Nephron (organoid): ENCODE measurements around the gene XAF1.
"Not testable (repeated sequence)": the region's sequence is repeated elsewhere in the genome, so short reads cannot be mapped to it uniquely, and the experiment has no call there.

Source experiments
- H3K27ac Mint-ChIP-seq, 3 experiments: 2 replicates each; pipeline ENCODE4 v1.8.0; 2020; ENCODE audit warnings: mixed read lengths in 3 of 3, mild to moderate bottlenecking in 2 of 3, moderate library complexity in 1 of 3
- H3K27me3 Mint-ChIP-seq: 2 replicates; pipeline ENCODE4 v1.8.0; 2021; ENCODE audit warnings: low read depth, mild to moderate bottlenecking, moderate library complexity, mixed read lengths
- H3K36me3 Mint-ChIP-seq: 2 replicates; pipeline ENCODE4 v1.8.0; 2020; ENCODE audit warnings: low read depth, mixed read lengths
- H3K4me1 Mint-ChIP-seq: 2 replicates; pipeline ENCODE4 v1.8.0; 2020; ENCODE audit warnings: mixed read lengths
- H3K4me3 Mint-ChIP-seq, 3 experiments: 2 replicates each; pipeline ENCODE4 v1.8.0; 2020; ENCODE audit warnings: mild to moderate bottlenecking in 3 of 3, mixed read lengths in 3 of 3, moderate library complexity in 2 of 3
- H3K9me3 Mint-ChIP-seq: 2 replicates; pipeline ENCODE4 v1.8.0; 2020; ENCODE audit warnings: mixed read lengths
- TF ChIP-seq, protein P1 (sequence below), 3 experiments: fragments of 200-600 bp; sonication (generic); IDR thresholded peaks; one replicate each; pipeline ENCODE4 v1.5.0; 2021; ENCODE audit warnings: antibody characterized with exemption in 3 of 3; ENCODE audit not compliant: unreplicated experiment in 3 of 3

Gene XAF1

DNA sequence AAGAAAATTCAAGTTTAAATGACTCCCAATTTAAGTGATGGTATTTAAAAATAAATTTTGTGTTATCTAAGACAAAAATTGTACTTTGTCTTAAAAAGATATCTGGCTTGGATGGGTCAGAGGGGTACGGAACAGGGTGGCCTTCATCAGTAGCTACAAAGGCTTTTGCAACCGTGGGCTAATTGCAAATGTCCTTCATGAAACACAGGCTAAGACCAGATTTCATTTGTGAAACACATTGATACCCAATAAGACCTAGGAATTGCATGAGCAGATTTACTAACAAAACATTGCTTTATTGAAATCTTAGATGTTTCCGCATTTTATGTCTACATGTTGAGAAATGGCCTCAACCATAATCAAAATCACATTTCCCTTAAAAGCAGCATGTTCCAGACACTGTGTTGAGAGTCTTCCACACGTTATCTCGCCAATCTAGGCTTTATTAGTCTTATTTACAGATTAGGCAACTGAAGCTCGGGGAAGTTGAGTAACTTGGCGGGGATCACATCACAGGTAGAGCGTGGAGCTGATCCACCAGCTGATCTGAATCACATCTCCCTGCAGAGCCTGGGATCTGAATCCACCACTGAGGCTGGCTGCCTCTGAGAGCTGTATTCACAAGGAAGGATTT lies 42.0 kb downstream of the XAF1 start:
- Mint-ChIP-seq H3K27me3 (peaks cover 29% of the 10 kb centered on the region), H3K4me3 (no peak overlapping the region), H3K36me3 (no peaks in the 10 kb centered on the region), H3K27ac (no peak overlapping the region), H3K4me1 (no peaks in the 10 kb centered on the region), H3K9me3 (no peaks in the 10 kb centered on the region)
- TF ChIP-seq, protein P1, sequence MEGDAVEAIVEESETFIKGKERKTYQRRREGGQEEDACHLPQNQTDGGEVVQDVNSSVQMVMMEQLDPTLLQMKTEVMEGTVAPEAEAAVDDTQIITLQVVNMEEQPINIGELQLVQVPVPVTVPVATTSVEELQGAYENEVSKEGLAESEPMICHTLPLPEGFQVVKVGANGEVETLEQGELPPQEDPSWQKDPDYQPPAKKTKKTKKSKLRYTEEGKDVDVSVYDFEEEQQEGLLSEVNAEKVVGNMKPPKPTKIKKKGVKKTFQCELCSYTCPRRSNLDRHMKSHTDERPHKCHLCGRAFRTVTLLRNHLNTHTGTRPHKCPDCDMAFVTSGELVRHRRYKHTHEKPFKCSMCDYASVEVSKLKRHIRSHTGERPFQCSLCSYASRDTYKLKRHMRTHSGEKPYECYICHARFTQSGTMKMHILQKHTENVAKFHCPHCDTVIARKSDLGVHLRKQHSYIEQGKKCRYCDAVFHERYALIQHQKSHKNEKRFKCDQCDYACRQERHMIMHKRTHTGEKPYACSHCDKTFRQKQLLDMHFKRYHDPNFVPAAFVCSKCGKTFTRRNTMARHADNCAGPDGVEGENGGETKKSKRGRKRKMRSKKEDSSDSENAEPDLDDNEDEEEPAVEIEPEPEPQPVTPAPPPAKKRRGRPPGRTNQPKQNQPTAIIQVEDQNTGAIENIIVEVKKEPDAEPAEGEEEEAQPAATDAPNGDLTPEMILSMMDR (IDR thresholded peaks at IDR 0.05; ENCODE audit: unreplicated experiment in 3 of 3) = no peak

DNA sequence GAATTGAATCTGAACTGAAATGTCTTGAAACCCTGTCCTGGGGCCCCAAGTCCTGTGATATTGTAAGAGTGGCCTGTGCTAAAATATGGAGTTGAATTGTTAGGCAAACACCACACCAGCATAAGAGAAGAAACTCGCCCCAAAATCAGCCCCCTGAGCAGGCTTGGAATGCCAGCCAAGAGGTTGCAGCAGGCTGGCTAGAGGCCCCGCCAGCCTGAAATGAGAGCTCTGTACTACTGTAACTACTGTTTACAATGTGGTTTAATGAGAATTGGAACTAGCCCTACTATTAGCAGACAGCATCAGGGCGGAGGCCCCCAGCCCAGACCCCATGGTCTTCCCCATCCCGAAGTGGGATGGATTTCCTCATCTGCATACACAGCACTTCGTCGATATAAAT lies 43.9 kb downstream of the XAF1 start:
- Mint-ChIP-seq H3K4me1 (no peaks in the 10 kb centered on the region), H3K27ac (no peak overlapping the region), H3K27me3 (peaks cover 20% of the 10 kb centered on the region), H3K9me3 (no peaks in the 10 kb centered on the region), H3K4me3 (no peak overlapping the region), H3K36me3 (no peaks in the 10 kb centered on the region)
- TF ChIP-seq, protein P1 (IDR thresholded peaks at IDR 0.05; ENCODE audit: unreplicated experiment in 3 of 3) = no peak

DNA sequence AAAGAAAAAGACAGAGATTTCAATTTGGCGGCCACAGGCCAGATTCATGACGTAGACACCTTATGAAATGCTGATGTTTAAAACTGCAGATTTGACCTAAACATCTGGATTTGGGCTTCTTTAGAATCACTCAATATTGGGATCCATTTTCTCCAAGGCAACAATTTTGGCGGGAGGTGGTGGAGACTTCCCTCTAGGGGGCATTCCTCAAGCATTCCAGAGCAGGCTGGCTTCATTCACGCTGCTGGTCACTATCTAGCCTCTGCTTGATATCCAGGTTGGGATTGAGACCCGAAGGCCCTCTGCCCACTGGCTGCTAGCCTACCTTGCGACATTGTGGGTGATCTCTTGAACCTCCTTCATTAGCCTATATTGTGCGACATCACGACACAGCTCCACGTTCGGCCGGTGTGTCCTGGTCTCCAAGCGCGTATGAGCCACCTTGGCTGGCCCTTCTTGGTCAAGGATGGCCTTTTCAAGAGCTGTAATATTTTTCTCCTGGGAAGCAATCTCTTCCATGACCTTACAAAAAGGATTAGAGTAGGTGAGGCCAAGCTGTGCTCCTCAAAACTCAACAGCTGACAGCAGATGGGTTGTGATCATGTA lies 44.7 kb downstream of the XAF1 start:
- no peak overlapping the region for H3K27ac Mint-ChIP-seq
- peaks cover 20% of the 10 kb centered on the region for H3K27me3 Mint-ChIP-seq
- no peak overlapping the region for H3K4me3 Mint-ChIP-seq
- TF ChIP-seq, protein P1 (IDR thresholded peaks at IDR 0.05; ENCODE audit: unreplicated experiment in 3 of 3) = no peak
- no peaks in the 10 kb centered on the region for H3K9me3 Mint-ChIP-seq
- H3K4me1 Mint-ChIP-seq = no peaks in the 10 kb centered on the region
- no peaks in the 10 kb centered on the region for H3K36me3 Mint-ChIP-seq

DNA sequence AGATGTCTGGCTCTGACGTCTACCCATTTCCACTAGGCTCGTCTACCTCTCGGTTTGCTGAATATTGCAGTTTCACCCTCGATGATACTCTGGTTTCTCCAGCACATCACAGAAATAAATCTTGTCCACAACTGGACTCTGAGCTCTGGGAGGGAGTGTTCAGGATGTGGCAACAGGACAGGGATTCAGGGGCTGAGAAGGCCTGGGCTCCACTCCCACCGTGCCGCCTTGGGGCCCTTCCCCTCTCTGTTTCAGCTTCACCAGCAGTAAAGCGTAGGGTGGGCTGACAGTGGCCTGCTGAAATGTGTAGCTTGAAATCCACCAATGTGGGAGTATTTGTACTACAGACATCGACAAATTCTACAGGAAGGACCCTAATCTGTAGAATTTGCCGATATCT lies 55.7 kb downstream of the XAF1 start:
- peaks cover 7% of the 10 kb centered on the region for H3K27me3 Mint-ChIP-seq
- H3K9me3 Mint-ChIP-seq = peaks cover 20% of the 10 kb centered on the region
- H3K4me3 Mint-ChIP-seq = no peak overlapping the region
- TF ChIP-seq, protein P1 (IDR thresholded peaks at IDR 0.05; ENCODE audit: unreplicated experiment in 3 of 3) = no peak
- H3K4me1 Mint-ChIP-seq = no peaks in the 10 kb centered on the region
- no peaks in the 10 kb centered on the region for H3K36me3 Mint-ChIP-seq
- H3K27ac Mint-ChIP-seq = no peak overlapping the region

DNA sequence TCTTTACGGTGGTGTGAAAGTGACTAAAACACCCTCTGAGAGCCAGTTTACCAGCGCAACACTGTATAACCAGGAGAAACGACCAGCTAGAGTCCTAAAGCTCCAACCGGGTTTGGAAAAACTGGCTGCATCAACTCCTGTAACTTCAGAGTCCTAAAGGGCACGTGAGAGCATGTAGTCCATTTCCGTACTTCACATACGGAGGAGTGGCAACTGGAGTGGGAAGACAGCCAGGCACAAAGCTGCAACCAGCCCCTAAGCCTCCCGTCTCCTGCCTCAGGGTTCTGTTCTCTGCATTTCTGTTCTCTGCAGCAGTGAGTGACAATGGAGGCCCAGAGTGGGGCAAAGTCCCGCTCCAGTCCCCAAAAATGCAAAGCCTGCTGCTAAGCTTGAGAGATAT lies 56.4 kb downstream of the XAF1 start:
- H3K4me1 Mint-ChIP-seq = no peaks in the 10 kb centered on the region
- TF ChIP-seq, protein P1 (IDR thresholded peaks at IDR 0.05; ENCODE audit: unreplicated experiment in 3 of 3) = no peak
- no peak overlapping the region for H3K4me3 Mint-ChIP-seq

DNA sequence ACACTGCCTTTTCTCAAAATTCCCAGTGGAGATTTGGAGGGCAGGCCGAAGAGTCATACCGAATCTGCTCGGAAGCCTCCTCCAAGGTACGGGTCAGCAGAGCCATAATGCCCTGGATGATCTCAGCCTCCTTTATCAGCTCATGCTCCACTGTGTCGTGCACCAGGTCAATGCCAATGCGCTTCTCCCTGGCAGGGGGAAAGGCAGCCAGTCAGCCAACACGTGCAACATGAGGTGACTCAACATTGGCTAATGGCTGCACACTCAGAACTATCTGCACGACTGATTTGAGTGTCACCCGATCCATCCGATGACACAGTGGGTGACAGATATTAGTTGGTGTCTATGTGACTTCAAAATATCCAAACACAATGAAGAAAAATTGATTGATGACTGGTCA lies 59.9 kb downstream of the XAF1 start:
- Mint-ChIP-seq H3K36me3 (no peaks in the 10 kb centered on the region), H3K4me1 (no peaks in the 10 kb centered on the region), H3K27ac (no peak overlapping the region), H3K9me3 (peaks cover 15% of the 10 kb centered on the region), H3K4me3 (no peak overlapping the region), H3K27me3 (peaks cover 27% of the 10 kb centered on the region)
- TF ChIP-seq, protein P1 (IDR thresholded peaks at IDR 0.05; ENCODE audit: unreplicated experiment in 3 of 3) = no peak

More for the DNA sequence above, 56.4 kb downstream of the XAF1 start:
- Mint-ChIP-seq H3K36me3 (no peaks in the 10 kb centered on the region), H3K27ac (no peak overlapping the region), H3K9me3 (peaks cover 20% of the 10 kb centered on the region), H3K27me3 (peaks cover 7% of the 10 kb centered on the region)

DNA sequence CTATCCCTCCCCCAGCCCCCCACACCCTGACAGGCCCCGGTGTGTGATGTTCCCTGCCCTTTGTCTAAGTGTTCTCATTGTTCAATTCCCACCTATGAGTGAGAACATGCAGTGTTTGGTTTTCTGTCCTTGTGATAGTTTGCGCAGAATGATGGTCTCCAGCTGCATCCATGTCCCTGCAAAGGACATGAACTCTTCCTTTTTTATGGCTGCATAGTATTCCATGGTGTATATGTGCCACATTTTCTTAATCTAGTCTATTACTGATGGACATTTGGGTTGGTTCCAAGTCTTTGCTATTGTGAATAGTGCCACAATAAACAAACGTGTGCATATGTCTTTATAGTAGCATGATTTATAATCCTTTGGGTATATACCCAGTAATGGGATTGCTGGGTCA lies 60.5 kb downstream of the XAF1 start:
- not testable (repeated sequence) for H3K36me3 Mint-ChIP-seq, H3K4me1 Mint-ChIP-seq, H3K27ac Mint-ChIP-seq, H3K4me3 Mint-ChIP-seq
- peaks cover 18% of the 10 kb centered on the region for H3K9me3 Mint-ChIP-seq
- H3K27me3 Mint-ChIP-seq = peaks cover 33% of the 10 kb centered on the region
